Tibial nerve (tissue), 3 donors: ENCODE data around the gene CLK2.

Experiments
- POLR2A ChIP-seq, 2 donors: fragments of 450-650 bp; IDR thresholded peaks; one replicate each; pipeline ENCODE4 v1.6.1; 2017; ENCODE audit warnings: antibody characterized with exemption in 2 of 2, mild to moderate bottlenecking in 2 of 2, moderate library complexity in 2 of 2
- TF ChIP-seq, protein P1 (sequence below), 5 experiments: fragments of 200-600 bp in 3 of 5; fragments of 450-650 bp in 2 of 5; sonication (generic) in 3 of 5; IDR thresholded peaks; one replicate each; pipeline ENCODE4 v1.5.1; 2016 to 2019; ENCODE audit warnings: antibody characterized with exemption in 5 of 5, mild to moderate bottlenecking in 3 of 5, moderate library complexity in 2 of 5

DNA sequence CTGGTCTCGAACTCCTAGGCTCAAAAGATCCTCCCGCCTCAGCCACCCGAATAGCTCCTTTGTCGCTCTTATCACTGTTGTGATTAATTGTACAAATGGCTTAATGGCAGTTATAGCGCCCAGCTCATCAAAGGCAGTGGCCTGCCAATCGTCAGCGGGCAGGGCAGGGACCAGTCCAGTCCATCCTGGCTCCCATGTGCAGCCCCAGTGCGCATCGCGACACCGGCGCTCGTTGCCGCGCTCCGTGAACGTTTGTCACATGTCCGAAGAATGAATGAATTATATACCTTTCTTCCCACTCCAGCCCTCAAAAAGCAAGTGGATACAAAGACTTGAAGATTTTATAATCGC lies 46.4 kb downstream of the CLK2 start:
- TF ChIP-seq, protein P1, sequence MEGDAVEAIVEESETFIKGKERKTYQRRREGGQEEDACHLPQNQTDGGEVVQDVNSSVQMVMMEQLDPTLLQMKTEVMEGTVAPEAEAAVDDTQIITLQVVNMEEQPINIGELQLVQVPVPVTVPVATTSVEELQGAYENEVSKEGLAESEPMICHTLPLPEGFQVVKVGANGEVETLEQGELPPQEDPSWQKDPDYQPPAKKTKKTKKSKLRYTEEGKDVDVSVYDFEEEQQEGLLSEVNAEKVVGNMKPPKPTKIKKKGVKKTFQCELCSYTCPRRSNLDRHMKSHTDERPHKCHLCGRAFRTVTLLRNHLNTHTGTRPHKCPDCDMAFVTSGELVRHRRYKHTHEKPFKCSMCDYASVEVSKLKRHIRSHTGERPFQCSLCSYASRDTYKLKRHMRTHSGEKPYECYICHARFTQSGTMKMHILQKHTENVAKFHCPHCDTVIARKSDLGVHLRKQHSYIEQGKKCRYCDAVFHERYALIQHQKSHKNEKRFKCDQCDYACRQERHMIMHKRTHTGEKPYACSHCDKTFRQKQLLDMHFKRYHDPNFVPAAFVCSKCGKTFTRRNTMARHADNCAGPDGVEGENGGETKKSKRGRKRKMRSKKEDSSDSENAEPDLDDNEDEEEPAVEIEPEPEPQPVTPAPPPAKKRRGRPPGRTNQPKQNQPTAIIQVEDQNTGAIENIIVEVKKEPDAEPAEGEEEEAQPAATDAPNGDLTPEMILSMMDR (IDR thresholded peaks at IDR 0.05): no peak
- no peak for TF ChIP-seq POLR2A (IDR thresholded peaks at IDR 0.05)
